Measurements from ENCODE around the gene SLC4A4.

DNA sequence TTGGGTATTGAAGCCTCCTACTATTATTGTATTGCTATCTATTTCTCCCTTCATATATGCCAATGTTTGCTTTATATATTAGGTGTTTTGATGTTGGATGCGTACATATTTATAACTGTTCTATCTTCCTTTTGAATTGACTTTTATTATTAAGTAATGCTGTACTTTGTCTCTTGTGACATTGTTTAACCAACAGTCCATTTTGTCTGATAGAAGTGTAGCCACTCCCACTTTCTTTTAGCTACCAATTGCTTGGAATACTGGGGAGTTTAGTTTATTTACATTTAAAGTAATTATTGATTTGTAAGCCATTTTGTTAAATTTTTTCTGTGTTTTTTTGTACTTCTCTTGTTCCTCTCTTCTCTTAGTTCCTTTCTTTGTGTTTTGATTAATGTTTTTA is 249.2 kb downstream of the SLC4A4 start:
- TF ChIP-seq POLR2A (IDR thresholded peaks at IDR 0.05; ENCODE audit: low read depth, low read length) (no peak), SRF (IDR thresholded peaks at IDR 0.05; ENCODE audit: low read depth in 2 of 2, low read length in 2 of 2) (no peak), JUNB (IDR thresholded peaks at IDR 0.05) (no peak), RB1 (IDR thresholded peaks at IDR 0.05; ENCODE audit: borderline replicate concordance) (no peak), EZH2 (IDR thresholded peaks at IDR 0.05; ENCODE audit: borderline replicate concordance, control insufficient read depth, low read depth, low read length) (no peak), HDAC6 (IDR thresholded peaks at IDR 0.05; ENCODE audit: unreplicated experiment) (no peak), YY1 (IDR thresholded peaks at IDR 0.05; ENCODE audit: low read depth, low read length) (no peak), BMI1 (IDR thresholded peaks at IDR 0.05; ENCODE audit: borderline replicate concordance) (no peak), TAF1 (IDR thresholded peaks at IDR 0.05; ENCODE audit: borderline replicate concordance, low read depth, low read length) (no peak), CREB1 (IDR thresholded peaks at IDR 0.05; ENCODE audit: low read depth) (no peak), ATF7 (IDR thresholded peaks at IDR 0.05; ENCODE audit: low read depth) (no peak)
- TF ChIP-seq, protein P1, sequence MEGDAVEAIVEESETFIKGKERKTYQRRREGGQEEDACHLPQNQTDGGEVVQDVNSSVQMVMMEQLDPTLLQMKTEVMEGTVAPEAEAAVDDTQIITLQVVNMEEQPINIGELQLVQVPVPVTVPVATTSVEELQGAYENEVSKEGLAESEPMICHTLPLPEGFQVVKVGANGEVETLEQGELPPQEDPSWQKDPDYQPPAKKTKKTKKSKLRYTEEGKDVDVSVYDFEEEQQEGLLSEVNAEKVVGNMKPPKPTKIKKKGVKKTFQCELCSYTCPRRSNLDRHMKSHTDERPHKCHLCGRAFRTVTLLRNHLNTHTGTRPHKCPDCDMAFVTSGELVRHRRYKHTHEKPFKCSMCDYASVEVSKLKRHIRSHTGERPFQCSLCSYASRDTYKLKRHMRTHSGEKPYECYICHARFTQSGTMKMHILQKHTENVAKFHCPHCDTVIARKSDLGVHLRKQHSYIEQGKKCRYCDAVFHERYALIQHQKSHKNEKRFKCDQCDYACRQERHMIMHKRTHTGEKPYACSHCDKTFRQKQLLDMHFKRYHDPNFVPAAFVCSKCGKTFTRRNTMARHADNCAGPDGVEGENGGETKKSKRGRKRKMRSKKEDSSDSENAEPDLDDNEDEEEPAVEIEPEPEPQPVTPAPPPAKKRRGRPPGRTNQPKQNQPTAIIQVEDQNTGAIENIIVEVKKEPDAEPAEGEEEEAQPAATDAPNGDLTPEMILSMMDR (IDR thresholded peaks at IDR 0.05 in 2 of 3, conservative IDR thresholded peaks at IDR 0.05 in 1 of 3; ENCODE audit: control insufficient read depth in 2 of 3, extremely low read depth in 1 of 3, insufficient read depth in 1 of 3, low read depth in 3 of 3, low read length in 3 of 3), result no peak
- TF ChIP-seq, protein P2, sequence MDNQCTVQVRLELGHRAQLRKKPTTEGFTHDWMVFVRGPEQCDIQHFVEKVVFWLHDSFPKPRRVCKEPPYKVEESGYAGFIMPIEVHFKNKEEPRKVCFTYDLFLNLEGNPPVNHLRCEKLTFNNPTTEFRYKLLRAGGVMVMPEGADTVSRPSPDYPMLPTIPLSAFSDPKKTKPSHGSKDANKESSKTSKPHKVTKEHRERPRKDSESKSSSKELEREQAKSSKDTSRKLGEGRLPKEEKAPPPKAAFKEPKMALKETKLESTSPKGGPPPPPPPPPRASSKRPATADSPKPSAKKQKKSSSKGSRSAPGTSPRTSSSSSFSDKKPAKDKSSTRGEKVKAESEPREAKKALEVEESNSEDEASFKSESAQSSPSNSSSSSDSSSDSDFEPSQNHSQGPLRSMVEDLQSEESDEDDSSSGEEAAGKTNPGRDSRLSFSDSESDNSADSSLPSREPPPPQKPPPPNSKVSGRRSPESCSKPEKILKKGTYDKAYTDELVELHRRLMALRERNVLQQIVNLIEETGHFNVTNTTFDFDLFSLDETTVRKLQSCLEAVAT (IDR thresholded peaks at IDR 0.05), result no peak
- TF ChIP-seq, protein P3, sequence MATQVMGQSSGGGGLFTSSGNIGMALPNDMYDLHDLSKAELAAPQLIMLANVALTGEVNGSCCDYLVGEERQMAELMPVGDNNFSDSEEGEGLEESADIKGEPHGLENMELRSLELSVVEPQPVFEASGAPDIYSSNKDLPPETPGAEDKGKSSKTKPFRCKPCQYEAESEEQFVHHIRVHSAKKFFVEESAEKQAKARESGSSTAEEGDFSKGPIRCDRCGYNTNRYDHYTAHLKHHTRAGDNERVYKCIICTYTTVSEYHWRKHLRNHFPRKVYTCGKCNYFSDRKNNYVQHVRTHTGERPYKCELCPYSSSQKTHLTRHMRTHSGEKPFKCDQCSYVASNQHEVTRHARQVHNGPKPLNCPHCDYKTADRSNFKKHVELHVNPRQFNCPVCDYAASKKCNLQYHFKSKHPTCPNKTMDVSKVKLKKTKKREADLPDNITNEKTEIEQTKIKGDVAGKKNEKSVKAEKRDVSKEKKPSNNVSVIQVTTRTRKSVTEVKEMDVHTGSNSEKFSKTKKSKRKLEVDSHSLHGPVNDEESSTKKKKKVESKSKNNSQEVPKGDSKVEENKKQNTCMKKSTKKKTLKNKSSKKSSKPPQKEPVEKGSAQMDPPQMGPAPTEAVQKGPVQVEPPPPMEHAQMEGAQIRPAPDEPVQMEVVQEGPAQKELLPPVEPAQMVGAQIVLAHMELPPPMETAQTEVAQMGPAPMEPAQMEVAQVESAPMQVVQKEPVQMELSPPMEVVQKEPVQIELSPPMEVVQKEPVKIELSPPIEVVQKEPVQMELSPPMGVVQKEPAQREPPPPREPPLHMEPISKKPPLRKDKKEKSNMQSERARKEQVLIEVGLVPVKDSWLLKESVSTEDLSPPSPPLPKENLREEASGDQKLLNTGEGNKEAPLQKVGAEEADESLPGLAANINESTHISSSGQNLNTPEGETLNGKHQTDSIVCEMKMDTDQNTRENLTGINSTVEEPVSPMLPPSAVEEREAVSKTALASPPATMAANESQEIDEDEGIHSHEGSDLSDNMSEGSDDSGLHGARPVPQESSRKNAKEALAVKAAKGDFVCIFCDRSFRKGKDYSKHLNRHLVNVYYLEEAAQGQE (IDR thresholded peaks at IDR 0.05; ENCODE audit: low read depth, low read length), result no peak

All from GM12878 (cell line).